Activated CD8-positive, alpha-beta T cell treated with anti-CD3 and anti-CD28 coated beads for 36 hours (primary cell): ENCODE data around the gene SLC44A1. TPM values are rescaled to one million over a fixed set of nuclear protein-coding genes. Genes with fewer than 3 reads are reported as not detected.

ENCODE experiments used
- ATAC-seq: fragments of 200-7000 bp; cut with Tn5 transposase; one replicate; pipeline ENCODE4 v1.10.0; 2021; ENCODE audit warnings: mild to moderate bottlenecking, moderate library complexity
- CTCF ChIA-PET: fragments of 350-600 bp; sonication (Branson Sonifier 250); formaldehyde crosslinking; loops from one replicate; lab custom pipeline; 2021; ENCODE audit warnings: antibody characterized with exemption; lab: Charles Lee
- POLR2A ChIA-PET: fragments of 350-600 bp; sonication (Branson Sonifier 250); formaldehyde crosslinking; loops from one replicate; lab custom pipeline; 2021; ENCODE audit warnings: antibody characterized with exemption; lab: Charles Lee
- DNase-seq: peaks from one replicate; pipeline ENCODE4 v3.0.0-alpha.2; 2020
- H3K27ac Mint-ChIP-seq: one replicate; pipeline ENCODE4 v1.8.0; 2021; ENCODE audit warnings: mild to moderate bottlenecking, mixed read lengths
- H3K27me3 Mint-ChIP-seq: one replicate; pipeline ENCODE4 v1.8.0; 2021; ENCODE audit warnings: mixed read lengths
- H3K36me3 Mint-ChIP-seq: one replicate; pipeline ENCODE4 v1.8.0; 2021; ENCODE audit warnings: low read depth, mixed read lengths
- H3K4me1 Mint-ChIP-seq: one replicate; pipeline ENCODE4 v1.8.0; 2021; ENCODE audit warnings: low read depth, mixed read lengths
- H3K4me3 Mint-ChIP-seq: one replicate; pipeline ENCODE4 v1.8.0; 2021; ENCODE audit warnings: mild to moderate bottlenecking, moderate library complexity, mixed read lengths
- H3K9me3 Mint-ChIP-seq: one replicate; pipeline ENCODE4 v1.8.0; 2021; ENCODE audit warnings: mixed read lengths
- intact Hi-C: fragments of 100-400 bp; cut with micrococcal nuclease; formaldehyde crosslinking; loops from one replicate; pipeline ENCODE4 v1.10.0; 2022
- total RNA-seq, 2 experiments: library from RNA; stranded (reverse); gene quantifications; one replicate each; pipeline ENCODE4 v1.2.3, GENCODE V29; 2021
- TF ChIP-seq, protein P1 (sequence below): fragments of 200-600 bp; IDR thresholded peaks from one replicate; pipeline ENCODE4 v1.8.0; 2022; ENCODE audit warnings: antibody characterized with exemption, mild to moderate bottlenecking

Gene SLC44A1
- total RNA-seq, 2 experiments from 2014 or later, result 7.2 to 8.3 TPM

- DNase-seq (no peak), ATAC-seq (no peak)
- H3K36me3 Mint-ChIP-seq, result no peaks in the 10 kb centered on the region
- ChIA-PET CTCF (no interaction called here), POLR2A (no interaction called here)
- H3K27ac Mint-ChIP-seq, result no peak overlapping the region
- intact Hi-C loops, result no loop called here
- no peaks in the 10 kb centered on the region for H3K27me3 Mint-ChIP-seq
- no peak overlapping the region for H3K4me3 Mint-ChIP-seq
- H3K4me1 Mint-ChIP-seq, result peaks cover 12% of the 10 kb centered on the region
- no peaks in the 10 kb centered on the region for H3K9me3 Mint-ChIP-seq
- TF ChIP-seq, protein P1, sequence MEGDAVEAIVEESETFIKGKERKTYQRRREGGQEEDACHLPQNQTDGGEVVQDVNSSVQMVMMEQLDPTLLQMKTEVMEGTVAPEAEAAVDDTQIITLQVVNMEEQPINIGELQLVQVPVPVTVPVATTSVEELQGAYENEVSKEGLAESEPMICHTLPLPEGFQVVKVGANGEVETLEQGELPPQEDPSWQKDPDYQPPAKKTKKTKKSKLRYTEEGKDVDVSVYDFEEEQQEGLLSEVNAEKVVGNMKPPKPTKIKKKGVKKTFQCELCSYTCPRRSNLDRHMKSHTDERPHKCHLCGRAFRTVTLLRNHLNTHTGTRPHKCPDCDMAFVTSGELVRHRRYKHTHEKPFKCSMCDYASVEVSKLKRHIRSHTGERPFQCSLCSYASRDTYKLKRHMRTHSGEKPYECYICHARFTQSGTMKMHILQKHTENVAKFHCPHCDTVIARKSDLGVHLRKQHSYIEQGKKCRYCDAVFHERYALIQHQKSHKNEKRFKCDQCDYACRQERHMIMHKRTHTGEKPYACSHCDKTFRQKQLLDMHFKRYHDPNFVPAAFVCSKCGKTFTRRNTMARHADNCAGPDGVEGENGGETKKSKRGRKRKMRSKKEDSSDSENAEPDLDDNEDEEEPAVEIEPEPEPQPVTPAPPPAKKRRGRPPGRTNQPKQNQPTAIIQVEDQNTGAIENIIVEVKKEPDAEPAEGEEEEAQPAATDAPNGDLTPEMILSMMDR, result no peak
Observed at GRCh38 chr9:105296445-105296844, 52.0 kb downstream of the SLC44A1 start.

- H3K4me3 Mint-ChIP-seq, result no peak overlapping the region
Observed at GRCh38 chr9:105296877-105297287, 52.4 kb downstream of the SLC44A1 start.

GRCh38 chr9:105297442-105298075 lies 53.1 kb downstream of the SLC44A1 start:
- ATAC-seq (no peak), DNase-seq (no peak)
- intact Hi-C loops, result no loop called here
- Mint-ChIP-seq H3K27me3 (no peaks in the 10 kb centered on the region), H3K9me3 (no peaks in the 10 kb centered on the region), H3K27ac (no peak overlapping the region), H3K4me1 (peaks cover 12% of the 10 kb centered on the region), H3K4me3 (no peak overlapping the region), H3K36me3 (no peaks in the 10 kb centered on the region)
- ChIA-PET CTCF (interaction anchor here (1.1 kb wide), 1 partner anchor 16 kb away, joined by 3 read pairs; no protein-coding TSS in a partner anchor), POLR2A (no interaction called here)
- TF ChIP-seq, protein P1, result no peak

More at GRCh38 chr9:105296877-105297287, 52.4 kb downstream of the SLC44A1 start:
- DNase-seq (no peak), ATAC-seq (no peak)
- intact Hi-C loops, result no loop called here
- ChIA-PET CTCF (no interaction called here), POLR2A (no interaction called here)
- H3K4me1 Mint-ChIP-seq, result peaks cover 12% of the 10 kb centered on the region
- H3K27me3 Mint-ChIP-seq, result no peaks in the 10 kb centered on the region
- H3K36me3 Mint-ChIP-seq, result no peaks in the 10 kb centered on the region
- TF ChIP-seq, protein P1, result no peak
- no peaks in the 10 kb centered on the region for H3K9me3 Mint-ChIP-seq
- H3K27ac Mint-ChIP-seq, result no peak overlapping the region

GRCh38 chr9:105299190-105299854 lies 54.9 kb downstream of the SLC44A1 start:
- peak; percentile 47 for ATAC-seq
- Mint-ChIP-seq H3K4me3 (no peak overlapping the region), H3K36me3 (peaks cover 2% of the 10 kb centered on the region), H3K27ac (no peak overlapping the region), H3K4me1 (peaks cover 9% of the 10 kb centered on the region), H3K9me3 (no peaks in the 10 kb centered on the region), H3K27me3 (no peaks in the 10 kb centered on the region)
- TF ChIP-seq, protein P1, result no peak
- DNase-seq, result peak; percentile 5
- intact Hi-C loops, result no loop called here
- ChIA-PET POLR2A (no interaction called here), CTCF (no interaction called here)

- H3K9me3 Mint-ChIP-seq, result no peaks in the 10 kb centered on the region
- no peak overlapping the region for H3K4me3 Mint-ChIP-seq
- DNase-seq (no peak), ATAC-seq (no peak)
- TF ChIP-seq, protein P1, result no peak
- no peaks in the 10 kb centered on the region for H3K4me1 Mint-ChIP-seq
- intact Hi-C loops, result no loop called here
- no peaks in the 10 kb centered on the region for H3K27me3 Mint-ChIP-seq
- POLR2A ChIA-PET, result no interaction called here
- peaks cover 2% of the 10 kb centered on the region for H3K36me3 Mint-ChIP-seq
- no peak overlapping the region for H3K27ac Mint-ChIP-seq
- CTCF ChIA-PET, result no interaction called here
Observed at GRCh38 chr9:105302728-105303127, 58.3 kb downstream of the SLC44A1 start.
